H9 (cell line): Measurements from ENCODE around the gene KANK4. TPM values are rescaled to one million over a fixed set of nuclear protein-coding genes. Genes with fewer than 3 reads are reported as not detected.

Experiments
- DNase-seq: peaks from one replicate; pipeline ENCODE4 v3.0.0-alpha.2; 2017
- H2AFZ ChIP-seq: one replicate; pipeline ENCODE4 v1.6.1; 2013; ENCODE audit warnings: mild to moderate bottlenecking, low read length, control low read depth, moderate library complexity
- H2AK5ac ChIP-seq: 2 replicates; pipeline ENCODE4 v1.6.1; 2013; ENCODE audit warnings: low read length, control low read depth, mixed read lengths; ENCODE audit not compliant: insufficient read length
- H2BK120ac ChIP-seq: one replicate; pipeline ENCODE4 v1.6.1; 2013; ENCODE audit warnings: low read depth, mild to moderate bottlenecking, low read length, control low read depth, inconsistent platforms; ENCODE audit not compliant: poor library complexity, severe bottlenecking
- H2BK12ac ChIP-seq: 2 replicates; pipeline ENCODE4 v1.6.1; 2013; ENCODE audit warnings: low read length, control low read depth, mixed read lengths, low read depth; ENCODE audit not compliant: insufficient read length
- H2BK15ac ChIP-seq: 2 replicates; pipeline ENCODE4 v1.6.1; 2013; ENCODE audit warnings: low read depth, low read length, control low read depth
- H2BK20ac ChIP-seq: one replicate; pipeline ENCODE4 v1.6.1; 2013; ENCODE audit warnings: low read depth, mild to moderate bottlenecking, low read length, control low read depth, inconsistent platforms; ENCODE audit not compliant: poor library complexity, severe bottlenecking
- H2BK5ac ChIP-seq: 2 replicates; pipeline ENCODE4 v1.6.1; 2013; ENCODE audit warnings: low read length, control low read depth, mixed read lengths; ENCODE audit not compliant: insufficient read length
- H3K14ac ChIP-seq: 2 replicates; pipeline ENCODE4 v1.6.1; 2013; ENCODE audit warnings: low read length, control low read depth; ENCODE audit not compliant: insufficient read depth
- H3K18ac ChIP-seq: 2 replicates; pipeline ENCODE4 v1.6.1; 2013; ENCODE audit warnings: low read depth, mild to moderate bottlenecking, mixed read lengths, low read length, control low read depth; ENCODE audit not compliant: insufficient read length
- H3K23ac ChIP-seq: 2 replicates; pipeline ENCODE4 v1.6.1; 2013; ENCODE audit warnings: low read length, control low read depth, mixed read lengths, low read depth; ENCODE audit not compliant: insufficient read length
- H3K23me2 ChIP-seq: 2 replicates; pipeline ENCODE4 v1.6.1; 2013; ENCODE audit warnings: low read depth, mild to moderate bottlenecking, mixed read lengths, low read length, control low read depth; ENCODE audit not compliant: insufficient read length, poor library complexity, severe bottlenecking
- H3K27ac ChIP-seq: 2 replicates; pipeline ENCODE4 v1.5.1; 2013; ENCODE audit warnings: low read length, control low read depth, mixed read lengths, low read depth; ENCODE audit not compliant: insufficient read length
- H3K27me3 ChIP-seq: 2 replicates; pipeline ENCODE4 v1.6.1; 2013; ENCODE audit warnings: low read length, control low read depth, inconsistent platforms; ENCODE audit not compliant: insufficient read depth
- H3K4ac ChIP-seq: 2 replicates; pipeline ENCODE4 v1.6.1; 2013; ENCODE audit warnings: low read depth, mild to moderate bottlenecking, control low read depth, inconsistent platforms, low read length, moderate library complexity
- H3K4me1 ChIP-seq: 2 replicates; pipeline ENCODE4 v1.6.1; 2013; ENCODE audit warnings: low read length, control low read depth, inconsistent platforms; ENCODE audit not compliant: insufficient read depth
- H3K4me2 ChIP-seq: 2 replicates; pipeline ENCODE4 v1.6.1; 2013; ENCODE audit warnings: low read length, control low read depth, mixed read lengths; ENCODE audit not compliant: insufficient read length, insufficient read depth
- H3K56ac ChIP-seq: 2 replicates; pipeline ENCODE4 v1.6.1; 2013; ENCODE audit warnings: low read depth, mild to moderate bottlenecking, mixed read lengths, low read length, control low read depth; ENCODE audit not compliant: insufficient read length
- H3K79me1 ChIP-seq: 2 replicates; pipeline ENCODE4 v1.6.1; 2013; ENCODE audit warnings: low read depth, mild to moderate bottlenecking, moderate library complexity, low read length, control low read depth, inconsistent platforms; ENCODE audit not compliant: insufficient read depth, poor library complexity, severe bottlenecking
- H3K79me2 ChIP-seq: 2 replicates; pipeline ENCODE4 v1.6.1; 2013; ENCODE audit warnings: low read length, control low read depth, inconsistent platforms; ENCODE audit not compliant: insufficient read depth
- H3K9ac ChIP-seq: 2 replicates; pipeline ENCODE4 v1.6.1; 2013; ENCODE audit warnings: low read length, control low read depth, mixed read lengths; ENCODE audit not compliant: insufficient read length; ENCODE audit errors: extremely low read depth
- H3K9me3 ChIP-seq: one replicate; pipeline ENCODE4 v1.6.1; 2013; ENCODE audit warnings: low read depth, low read length, inconsistent platforms; ENCODE audit not compliant: control insufficient read depth
- H3T11ph ChIP-seq: one replicate; pipeline ENCODE4 v1.6.1; 2013; ENCODE audit warnings: mild to moderate bottlenecking, low read length, control low read depth, inconsistent platforms
- H4K20me1 ChIP-seq: one replicate; pipeline ENCODE4 v1.6.1; 2013; ENCODE audit not compliant: control insufficient read depth, insufficient read length, insufficient read depth
- H4K5ac ChIP-seq: 2 replicates; pipeline ENCODE4 v1.6.1; 2013; ENCODE audit warnings: low read depth, mild to moderate bottlenecking, mixed read lengths, low read length, control low read depth; ENCODE audit not compliant: insufficient read length
- H4K8ac ChIP-seq: replicated peaks from 2 replicates; pipeline ENCODE4 v1.6.1; 2013; ENCODE audit warnings: low read length, control low read depth, mixed read lengths, low read depth; ENCODE audit not compliant: insufficient read length
- H4K91ac ChIP-seq: 2 replicates; pipeline ENCODE4 v1.6.1; 2013; ENCODE audit warnings: low read depth, mild to moderate bottlenecking, moderate library complexity, mixed read lengths, low read length, control low read depth; ENCODE audit not compliant: insufficient read length
- H3K27ac Mint-ChIP-seq, 3 experiments: 2 replicates in 2 of 3; 3 replicates in 1 of 3; pipeline ENCODE4 v1.8.0; 2020 to 2021; ENCODE audit warnings: mixed read lengths in 3 of 3, mild to moderate bottlenecking in 1 of 3, moderate library complexity in 1 of 3
- H3K27me3 Mint-ChIP-seq: 2 replicates; pipeline ENCODE4 v1.8.0; 2021; ENCODE audit warnings: low read depth, mild to moderate bottlenecking, moderate library complexity, mixed read lengths
- H3K36me3 Mint-ChIP-seq, 3 experiments: 2 replicates in 2 of 3; 3 replicates in 1 of 3; pipeline ENCODE4 v1.8.0; 2020 to 2021; ENCODE audit warnings: low read depth in 3 of 3, mixed read lengths in 3 of 3; ENCODE audit not compliant: insufficient read depth in 1 of 3
- H3K4me1 Mint-ChIP-seq, 2 experiments: 2 replicates each; pipeline ENCODE4 v1.8.0; 2020; ENCODE audit warnings: mixed read lengths in 2 of 2
- H3K4me3 Mint-ChIP-seq, 2 experiments: 2 replicates in 1 of 2; 3 replicates in 1 of 2; pipeline ENCODE4 v1.8.0; 2020 to 2021; ENCODE audit warnings: mild to moderate bottlenecking in 2 of 2, mixed read lengths in 2 of 2, moderate library complexity in 1 of 2
- H3K9me3 Mint-ChIP-seq, 2 experiments: 2 replicates in 1 of 2; 3 replicates in 1 of 2; pipeline ENCODE4 v1.8.0; 2020; ENCODE audit warnings: mild to moderate bottlenecking in 2 of 2, mixed read lengths in 2 of 2, moderate library complexity in 1 of 2
- WGBS: extraction: QIAGEN DNeasy Blood & Tissue Kit; methylation state at CpG from one replicate; pipeline ENCODE4 v1.1.7; 2013; ENCODE audit warnings: missing lambda C conversion rate, low lambda C conversion rate, mixed read lengths; ENCODE audit not compliant: insufficient read length; ENCODE audit errors: extremely low coverage; 5-methylcytosine and 5-hydroxymethylcytosine counted together
- total RNA-seq: library from RNA; stranded (reverse); gene quantifications from 2 replicates; pipeline ENCODE4 v1.2.1, GENCODE V29; 2021
- TF ChIP-seq, protein P1 (sequence below): fragments of 200-600 bp; sonication (generic); conservative IDR thresholded peaks from 3 replicates; pipeline ENCODE4 v1.8.0; 2021; ENCODE audit warnings: antibody characterized with exemption, mild to moderate bottlenecking

KANK4 gene
- total RNA-seq, 1 experiment from 2014 or later, result 0.15 TPM

GRCh38 chr1:62232871-62233278 is 86.4 kb downstream of the KANK4 start:
- H2BK5ac ChIP-seq, result no peak overlapping the region
- H3K14ac ChIP-seq, result no peak overlapping the region
- TF ChIP-seq, protein P1, sequence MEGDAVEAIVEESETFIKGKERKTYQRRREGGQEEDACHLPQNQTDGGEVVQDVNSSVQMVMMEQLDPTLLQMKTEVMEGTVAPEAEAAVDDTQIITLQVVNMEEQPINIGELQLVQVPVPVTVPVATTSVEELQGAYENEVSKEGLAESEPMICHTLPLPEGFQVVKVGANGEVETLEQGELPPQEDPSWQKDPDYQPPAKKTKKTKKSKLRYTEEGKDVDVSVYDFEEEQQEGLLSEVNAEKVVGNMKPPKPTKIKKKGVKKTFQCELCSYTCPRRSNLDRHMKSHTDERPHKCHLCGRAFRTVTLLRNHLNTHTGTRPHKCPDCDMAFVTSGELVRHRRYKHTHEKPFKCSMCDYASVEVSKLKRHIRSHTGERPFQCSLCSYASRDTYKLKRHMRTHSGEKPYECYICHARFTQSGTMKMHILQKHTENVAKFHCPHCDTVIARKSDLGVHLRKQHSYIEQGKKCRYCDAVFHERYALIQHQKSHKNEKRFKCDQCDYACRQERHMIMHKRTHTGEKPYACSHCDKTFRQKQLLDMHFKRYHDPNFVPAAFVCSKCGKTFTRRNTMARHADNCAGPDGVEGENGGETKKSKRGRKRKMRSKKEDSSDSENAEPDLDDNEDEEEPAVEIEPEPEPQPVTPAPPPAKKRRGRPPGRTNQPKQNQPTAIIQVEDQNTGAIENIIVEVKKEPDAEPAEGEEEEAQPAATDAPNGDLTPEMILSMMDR, result no peak
- DNase-seq, result no peak
- H2BK20ac ChIP-seq, result no peak overlapping the region
- no peaks in the 10 kb centered on the region for H3K79me1 ChIP-seq
- Mint-ChIP-seq H3K4me3 (no peak overlapping the region), H3K4me1 (peaks cover 61 to 64% of the 10 kb centered on the region in 2 experiments), H3K36me3 (peaks cover 10 to 17% (median 13%) of the 10 kb centered on the region in 3 experiments), H3K27me3 (no peaks in the 10 kb centered on the region), H3K27ac (peak overlapping the region in 2 of 3 experiments; percentile 11 to 12; a peak in 3 of 7 replicates), H3K9me3 (no peaks in the 10 kb centered on the region)
- no peak overlapping the region for H2BK15ac ChIP-seq
- H2AFZ ChIP-seq, result no peak overlapping the region
- no peak overlapping the region for H3K4ac ChIP-seq
- H3K9me3 ChIP-seq, result no peaks in the 10 kb centered on the region
- H3K23ac ChIP-seq, result no peak overlapping the region
- no peak overlapping the region for H2BK120ac ChIP-seq
- H3K18ac ChIP-seq, result no peak overlapping the region
- peaks cover 7% of the 10 kb centered on the region; the same call in 1 of the 2 replicates for H3K4me1 ChIP-seq
- no peak overlapping the region for H4K5ac ChIP-seq
- no peak overlapping the region for H3K27ac ChIP-seq
- H3K27me3 ChIP-seq, result no peaks in the 10 kb centered on the region
- H2BK12ac ChIP-seq, result no peak overlapping the region
- WGBS, result no CpG with 5 or more reads among the region's 14 CpGs
- no peak overlapping the region for H3T11ph ChIP-seq
- H3K56ac ChIP-seq, result no peak overlapping the region
- no peak overlapping the region for H2AK5ac ChIP-seq
- H4K8ac ChIP-seq, result no peak overlapping the region
- H4K20me1 ChIP-seq, result no peaks in the 10 kb centered on the region
- H3K79me2 ChIP-seq, result no peaks in the 10 kb centered on the region
- H3K4me2 ChIP-seq, result no peak overlapping the region
- H3K9ac ChIP-seq, result no peak overlapping the region
- H4K91ac ChIP-seq, result no peak overlapping the region
- peaks cover 4% of the 10 kb centered on the region for H3K23me2 ChIP-seq
